Measurements from ENCODE around the gene JAK2. TPM values are rescaled to one million over a fixed set of nuclear protein-coding genes. Genes with fewer than 3 reads are reported as not detected.

Gene JAK2
- total and polyA plus RNA-seq, 9 of the 15 experiments (the other 6 are each of a cell fraction or from before 2014, with no cell fraction given), result 4.7 to 23.4 (median 15.3) TPM

GRCh38 chr9:5015934-5016333, 30.9 kb downstream of the JAK2 start (continued):
- TF ChIP-seq, protein P1, sequence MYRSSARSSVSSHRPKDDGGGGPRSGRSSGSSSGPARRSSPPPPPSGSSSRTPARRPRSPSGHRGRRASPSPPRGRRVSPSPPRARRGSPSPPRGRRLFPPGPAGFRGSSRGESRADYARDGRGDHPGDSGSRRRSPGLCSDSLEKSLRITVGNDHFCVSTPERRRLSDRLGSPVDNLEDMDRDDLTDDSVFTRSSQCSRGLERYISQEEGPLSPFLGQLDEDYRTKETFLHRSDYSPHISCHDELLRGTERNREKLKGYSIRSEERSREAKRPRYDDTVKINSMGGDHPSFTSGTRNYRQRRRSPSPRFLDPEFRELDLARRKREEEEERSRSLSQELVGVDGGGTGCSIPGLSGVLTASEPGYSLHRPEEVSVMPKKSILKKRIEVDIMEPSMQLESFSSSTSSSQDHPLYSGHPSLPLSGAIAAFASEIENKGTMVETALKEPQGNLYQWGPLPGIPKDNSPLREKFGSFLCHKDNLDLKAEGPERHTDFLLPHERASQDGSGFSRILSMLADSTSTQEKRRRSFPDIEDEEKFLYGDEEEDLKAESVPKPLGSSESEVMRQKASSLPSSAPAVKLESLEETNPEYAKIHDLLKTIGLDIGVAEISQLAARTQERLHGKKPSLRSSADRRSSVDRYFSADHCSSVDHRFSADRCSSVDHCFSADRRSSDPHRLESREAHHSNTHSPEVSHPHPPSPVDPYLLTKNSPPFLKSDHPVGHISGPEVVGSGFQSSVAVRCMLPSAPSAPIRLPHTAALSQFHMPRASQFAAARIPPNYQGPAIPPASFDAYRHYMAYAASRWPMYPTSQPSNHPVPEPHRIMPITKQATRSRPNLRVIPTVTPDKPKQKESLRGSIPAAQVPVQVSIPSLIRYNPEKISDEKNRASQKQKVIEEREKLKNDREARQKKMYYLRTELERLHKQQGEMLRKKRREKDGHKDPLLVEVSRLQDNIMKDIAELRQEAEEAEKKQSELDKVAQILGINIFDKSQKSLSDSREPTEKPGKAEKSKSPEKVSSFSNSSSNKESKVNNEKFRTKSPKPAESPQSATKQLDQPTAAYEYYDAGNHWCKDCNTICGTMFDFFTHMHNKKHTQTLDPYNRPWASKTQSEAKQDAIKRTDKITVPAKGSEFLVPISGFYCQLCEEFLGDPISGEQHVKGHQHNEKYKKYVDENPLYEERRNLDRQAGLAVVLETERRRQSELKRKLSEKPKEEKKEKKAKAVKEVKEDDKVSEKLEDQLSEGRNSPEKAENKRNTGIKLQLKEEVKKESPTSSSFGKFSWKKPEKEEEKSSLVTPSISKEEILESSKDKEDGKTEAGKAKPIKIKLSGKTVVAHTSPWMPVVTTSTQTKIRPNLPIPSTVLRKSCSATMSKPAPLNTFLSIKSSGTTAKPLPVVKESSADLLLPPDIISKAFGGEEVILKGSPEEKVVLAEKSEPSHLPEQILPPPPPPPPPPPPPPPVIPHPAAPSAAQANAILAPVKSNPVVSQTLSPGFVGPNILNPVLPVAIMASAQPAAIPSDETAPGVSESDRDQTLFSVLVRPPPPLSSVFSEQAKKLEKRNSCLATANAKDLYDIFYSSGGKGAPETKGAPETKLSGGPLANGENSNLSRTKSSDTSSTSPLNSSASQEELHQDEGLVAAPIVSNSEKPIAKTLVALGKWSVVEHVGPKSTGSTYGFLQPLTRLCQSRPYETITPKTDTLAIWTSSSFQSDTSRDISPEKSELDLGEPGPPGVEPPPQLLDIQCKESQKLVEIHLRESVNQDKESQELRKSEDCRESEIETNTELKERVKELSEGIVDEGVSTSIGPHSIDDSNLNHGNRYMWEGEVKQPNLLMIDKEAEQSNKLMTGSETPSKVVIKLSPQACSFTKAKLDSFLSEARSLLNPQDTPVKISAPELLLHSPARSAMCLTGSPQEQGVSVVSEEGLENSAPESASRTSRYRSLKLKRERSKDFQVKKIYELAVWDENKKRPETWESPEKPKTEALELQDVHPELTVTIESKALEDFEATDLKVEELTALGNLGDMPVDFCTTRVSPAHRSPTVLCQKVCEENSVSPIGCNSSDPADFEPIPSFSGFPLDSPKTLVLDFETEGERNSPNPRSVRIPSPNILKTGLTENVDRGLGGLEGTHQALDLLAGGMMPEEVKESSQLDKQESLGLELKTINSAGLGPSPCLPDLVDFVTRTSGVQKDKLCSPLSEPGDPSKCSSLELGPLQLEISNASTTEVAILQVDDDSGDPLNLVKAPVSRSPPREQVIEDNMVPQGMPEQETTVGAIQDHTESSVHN (IDR thresholded peaks at IDR 0.05; ENCODE audit: borderline replicate concordance in 1 of 2, low read depth in 1 of 2), result no peak
- TF ChIP-seq PYGO2 (tag; IDR thresholded peaks at IDR 0.05) (no peak), ZBTB7A (IDR thresholded peaks at IDR 0.05; ENCODE audit: borderline replicate concordance, control insufficient read depth, low read depth, low read length) (no peak), SAFB (IDR thresholded peaks at IDR 0.05; ENCODE audit: borderline replicate concordance, low read depth, low read length) (no peak), EWSR1 (IDR thresholded peaks at IDR 0.05; ENCODE audit: borderline replicate concordance, low read depth, partially characterized antibody) (no peak), XRCC5 (IDR thresholded peaks at IDR 0.05; ENCODE audit: low read depth, low read length) (no peak), THRA (IDR thresholded peaks at IDR 0.05) (no peak), ZNF764 (CRISPR knock-in tag; IDR thresholded peaks at IDR 0.05; ENCODE audit: low read depth) (no peak)
